Measurements from ENCODE around the gene SLC13A4.

GRCh38 chr7:135681762-135682161, 46.2 kb downstream of the SLC13A4 start:
- TF ChIP-seq, protein P1, sequence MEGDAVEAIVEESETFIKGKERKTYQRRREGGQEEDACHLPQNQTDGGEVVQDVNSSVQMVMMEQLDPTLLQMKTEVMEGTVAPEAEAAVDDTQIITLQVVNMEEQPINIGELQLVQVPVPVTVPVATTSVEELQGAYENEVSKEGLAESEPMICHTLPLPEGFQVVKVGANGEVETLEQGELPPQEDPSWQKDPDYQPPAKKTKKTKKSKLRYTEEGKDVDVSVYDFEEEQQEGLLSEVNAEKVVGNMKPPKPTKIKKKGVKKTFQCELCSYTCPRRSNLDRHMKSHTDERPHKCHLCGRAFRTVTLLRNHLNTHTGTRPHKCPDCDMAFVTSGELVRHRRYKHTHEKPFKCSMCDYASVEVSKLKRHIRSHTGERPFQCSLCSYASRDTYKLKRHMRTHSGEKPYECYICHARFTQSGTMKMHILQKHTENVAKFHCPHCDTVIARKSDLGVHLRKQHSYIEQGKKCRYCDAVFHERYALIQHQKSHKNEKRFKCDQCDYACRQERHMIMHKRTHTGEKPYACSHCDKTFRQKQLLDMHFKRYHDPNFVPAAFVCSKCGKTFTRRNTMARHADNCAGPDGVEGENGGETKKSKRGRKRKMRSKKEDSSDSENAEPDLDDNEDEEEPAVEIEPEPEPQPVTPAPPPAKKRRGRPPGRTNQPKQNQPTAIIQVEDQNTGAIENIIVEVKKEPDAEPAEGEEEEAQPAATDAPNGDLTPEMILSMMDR (IDR thresholded peaks at IDR 0.05; ENCODE audit: low read depth, low read length, missing input control): no peak
- TF ChIP-seq ZBTB33 (IDR thresholded peaks at IDR 0.05): no peak
- TF ChIP-seq, protein P2, sequence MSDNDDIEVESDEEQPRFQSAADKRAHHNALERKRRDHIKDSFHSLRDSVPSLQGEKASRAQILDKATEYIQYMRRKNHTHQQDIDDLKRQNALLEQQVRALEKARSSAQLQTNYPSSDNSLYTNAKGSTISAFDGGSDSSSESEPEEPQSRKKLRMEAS (IDR thresholded peaks at IDR 0.05): no peak
- no peak for TF ChIP-seq RAD21 (IDR thresholded peaks at IDR 0.05)
- no peak for TF ChIP-seq EGR1 (IDR thresholded peaks at IDR 0.05; ENCODE audit: low read depth in 2 of 2)
- no peak for TF ChIP-seq TAF1 (conservative IDR thresholded peaks at IDR 0.05)
- TF ChIP-seq, protein P3, sequence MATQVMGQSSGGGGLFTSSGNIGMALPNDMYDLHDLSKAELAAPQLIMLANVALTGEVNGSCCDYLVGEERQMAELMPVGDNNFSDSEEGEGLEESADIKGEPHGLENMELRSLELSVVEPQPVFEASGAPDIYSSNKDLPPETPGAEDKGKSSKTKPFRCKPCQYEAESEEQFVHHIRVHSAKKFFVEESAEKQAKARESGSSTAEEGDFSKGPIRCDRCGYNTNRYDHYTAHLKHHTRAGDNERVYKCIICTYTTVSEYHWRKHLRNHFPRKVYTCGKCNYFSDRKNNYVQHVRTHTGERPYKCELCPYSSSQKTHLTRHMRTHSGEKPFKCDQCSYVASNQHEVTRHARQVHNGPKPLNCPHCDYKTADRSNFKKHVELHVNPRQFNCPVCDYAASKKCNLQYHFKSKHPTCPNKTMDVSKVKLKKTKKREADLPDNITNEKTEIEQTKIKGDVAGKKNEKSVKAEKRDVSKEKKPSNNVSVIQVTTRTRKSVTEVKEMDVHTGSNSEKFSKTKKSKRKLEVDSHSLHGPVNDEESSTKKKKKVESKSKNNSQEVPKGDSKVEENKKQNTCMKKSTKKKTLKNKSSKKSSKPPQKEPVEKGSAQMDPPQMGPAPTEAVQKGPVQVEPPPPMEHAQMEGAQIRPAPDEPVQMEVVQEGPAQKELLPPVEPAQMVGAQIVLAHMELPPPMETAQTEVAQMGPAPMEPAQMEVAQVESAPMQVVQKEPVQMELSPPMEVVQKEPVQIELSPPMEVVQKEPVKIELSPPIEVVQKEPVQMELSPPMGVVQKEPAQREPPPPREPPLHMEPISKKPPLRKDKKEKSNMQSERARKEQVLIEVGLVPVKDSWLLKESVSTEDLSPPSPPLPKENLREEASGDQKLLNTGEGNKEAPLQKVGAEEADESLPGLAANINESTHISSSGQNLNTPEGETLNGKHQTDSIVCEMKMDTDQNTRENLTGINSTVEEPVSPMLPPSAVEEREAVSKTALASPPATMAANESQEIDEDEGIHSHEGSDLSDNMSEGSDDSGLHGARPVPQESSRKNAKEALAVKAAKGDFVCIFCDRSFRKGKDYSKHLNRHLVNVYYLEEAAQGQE (IDR thresholded peaks at IDR 0.05): no peak
- no peak for TF ChIP-seq SP1 (IDR thresholded peaks at IDR 0.05)
- no peak for TF ChIP-seq GABPA (IDR thresholded peaks at IDR 0.05 in 1 of 2, conservative IDR thresholded peaks at IDR 0.05 in 1 of 2)
- no peak for TF ChIP-seq ATF3 (IDR thresholded peaks at IDR 0.05)
- TF ChIP-seq NR2F2 (IDR thresholded peaks at IDR 0.05): no peak
- TF ChIP-seq YY1 (IDR thresholded peaks at IDR 0.05): no peak
- TF ChIP-seq FOXA1 (IDR thresholded peaks at IDR 0.05): no peak

Measured in liver (tissue), 3 donors.